ENCODE measurements around the gene LRCOL1. TPM values are rescaled to one million over a fixed set of nuclear protein-coding genes. Genes with fewer than 3 reads are reported as not detected.

Gene LRCOL1
- total RNA-seq, 1 donor = not detected

DNA sequence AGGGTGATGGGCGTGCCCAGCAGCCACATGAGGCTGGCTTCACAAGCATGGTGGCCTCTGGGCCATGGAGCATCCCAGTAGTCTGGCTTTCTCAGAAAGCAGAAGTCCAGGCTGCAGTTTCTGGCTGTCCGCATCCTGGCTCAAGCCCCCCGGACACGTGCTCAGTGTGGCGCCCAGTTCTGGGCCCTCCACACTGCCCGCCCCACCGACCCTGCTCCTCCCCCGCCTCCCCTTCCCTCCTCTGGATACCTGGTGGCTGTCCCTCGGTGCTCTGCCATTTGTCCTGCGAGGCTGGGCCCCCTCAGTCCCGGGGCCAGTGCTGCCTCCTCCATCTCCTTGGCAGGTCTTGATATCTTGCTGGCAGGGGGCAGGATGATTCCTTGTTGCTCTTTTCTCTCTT, 31.6 kb downstream of the LRCOL1 start:
- no peaks in the 10 kb centered on the region for H3K4me1 ChIP-seq (ENCODE audit: insufficient read depth, low read length)
- H3K27me3 ChIP-seq (ENCODE audit: insufficient read depth, low read length) = no peaks in the 10 kb centered on the region
- no peak overlapping the region for H3K4me3 ChIP-seq (ENCODE audit: low read length)
- no peaks in the 10 kb centered on the region for H3K9me3 ChIP-seq (ENCODE audit: low read depth, low read length)

DNA sequence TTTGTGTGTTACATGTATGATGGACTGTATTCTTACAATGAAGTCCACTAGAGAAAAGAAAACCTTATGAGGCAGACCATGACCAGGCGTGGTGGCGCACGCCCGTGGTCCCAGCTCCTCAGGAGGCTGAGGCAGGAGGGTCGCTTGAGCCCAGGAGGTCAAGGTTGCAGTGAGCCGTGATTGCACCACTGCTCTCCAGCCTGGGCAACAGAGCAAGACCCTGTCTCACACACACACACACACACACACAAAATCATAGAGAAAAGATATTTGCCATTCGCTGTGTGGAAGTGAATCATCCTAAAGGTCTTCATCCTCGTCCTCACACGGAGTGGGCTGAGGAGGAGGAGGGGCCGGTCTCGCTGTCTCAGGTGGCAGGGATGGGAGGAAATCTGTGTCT, 32.3 kb downstream of the LRCOL1 start:
- H3K9me3 ChIP-seq (ENCODE audit: low read depth, low read length) = no peaks in the 10 kb centered on the region
- H3K27me3 ChIP-seq (ENCODE audit: insufficient read depth, low read length) = no peaks in the 10 kb centered on the region
- no peaks in the 10 kb centered on the region for H3K4me1 ChIP-seq (ENCODE audit: insufficient read depth, low read length)
- H3K4me3 ChIP-seq (ENCODE audit: low read length) = no peak overlapping the region

DNA sequence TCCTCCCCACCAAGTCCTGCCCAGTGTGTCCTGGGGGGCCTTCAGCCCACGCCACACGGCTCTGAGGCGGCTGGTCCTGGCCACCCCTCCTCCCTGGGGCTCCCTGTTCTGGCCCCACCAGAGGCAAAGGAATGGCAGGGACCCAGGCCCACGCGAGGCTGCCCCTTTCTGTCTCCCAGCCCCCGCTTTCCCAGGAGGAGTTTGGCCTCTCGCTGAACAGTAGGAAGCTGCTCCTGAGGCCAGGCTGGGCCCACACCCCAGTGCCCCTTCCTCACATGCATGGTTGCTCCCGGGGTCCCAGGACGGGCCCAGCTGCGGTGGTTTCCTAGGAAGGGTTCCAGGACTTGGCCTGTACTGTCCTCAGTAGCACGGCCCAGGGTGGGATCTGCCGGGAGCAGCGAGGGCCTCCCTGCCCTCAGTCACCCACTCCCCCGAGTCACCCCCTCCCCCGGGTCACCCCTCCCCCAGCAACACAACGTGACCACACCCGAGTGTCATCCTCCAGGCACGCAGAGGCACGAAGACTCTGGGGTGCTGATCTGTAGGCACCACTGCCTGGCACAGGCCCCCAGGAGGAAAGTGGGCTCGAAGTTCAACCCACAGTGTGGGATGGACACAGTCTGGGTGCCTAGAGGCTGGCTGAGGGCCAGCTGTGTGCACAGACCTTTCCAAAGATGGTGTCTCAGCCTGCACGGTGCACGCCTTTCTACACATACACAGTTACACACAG, 33.0 kb downstream of the LRCOL1 start:
- Histone ChIP-seq H3K27me3 (ENCODE audit: insufficient read depth, low read length) (no peaks in the 10 kb centered on the region), H3K4me3 (ENCODE audit: low read length) (no peak overlapping the region), H3K9me3 (ENCODE audit: low read depth, low read length) (no peaks in the 10 kb centered on the region), H3K4me1 (ENCODE audit: insufficient read depth, low read length) (no peaks in the 10 kb centered on the region)

DNA sequence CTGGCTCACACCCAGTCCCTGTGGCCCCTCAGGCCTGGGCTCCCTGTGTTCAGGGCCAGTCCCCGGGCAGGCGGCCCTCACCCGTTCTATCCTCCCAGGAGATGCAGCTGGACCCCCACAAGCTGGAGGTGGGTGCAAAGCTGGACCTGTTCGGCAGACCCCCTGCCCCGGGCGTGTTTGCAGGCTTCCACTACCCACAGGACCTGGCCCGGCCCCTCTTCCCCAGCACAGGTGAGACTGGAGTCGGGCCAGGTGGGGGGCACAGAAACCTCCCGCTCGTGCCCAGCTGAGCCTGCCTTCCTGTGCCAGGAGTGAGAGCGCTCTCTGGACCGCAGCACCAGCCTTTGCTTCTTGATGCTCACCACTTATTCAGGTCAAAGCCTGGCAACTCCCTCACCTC, 33.7 kb downstream of the LRCOL1 start:
- H3K4me1 ChIP-seq (ENCODE audit: insufficient read depth, low read length) = no peaks in the 10 kb centered on the region
- H3K27me3 ChIP-seq (ENCODE audit: insufficient read depth, low read length) = no peaks in the 10 kb centered on the region
- no peaks in the 10 kb centered on the region for H3K9me3 ChIP-seq (ENCODE audit: low read depth, low read length)
- H3K4me3 ChIP-seq (ENCODE audit: low read length) = no peak overlapping the region

DNA sequence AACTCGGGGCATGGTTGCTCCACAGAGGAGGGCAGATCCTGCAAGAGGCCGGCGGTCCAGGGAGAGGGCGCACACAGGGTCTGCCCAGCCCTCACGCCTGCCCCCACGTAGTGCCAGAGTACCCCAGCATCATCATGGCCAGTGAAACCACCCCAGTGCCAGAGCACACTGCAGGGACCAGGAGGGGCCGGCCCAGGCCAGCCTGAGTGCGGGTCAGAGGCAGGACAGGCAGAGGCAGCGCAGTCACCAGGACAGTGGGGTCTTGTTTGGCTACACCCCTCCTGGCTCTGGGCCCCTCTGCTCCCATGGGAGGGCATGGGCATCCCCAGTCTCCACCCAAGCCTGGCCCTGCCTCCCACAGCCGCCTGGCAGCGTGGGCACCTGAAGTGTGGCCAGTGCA, 34.7 kb downstream of the LRCOL1 start:
- H3K27me3 ChIP-seq (ENCODE audit: insufficient read depth, low read length) = no peaks in the 10 kb centered on the region
- no peak overlapping the region for H3K4me3 ChIP-seq (ENCODE audit: low read length)
- H3K9me3 ChIP-seq (ENCODE audit: low read depth, low read length) = no peaks in the 10 kb centered on the region
- H3K4me1 ChIP-seq (ENCODE audit: insufficient read depth, low read length) = no peaks in the 10 kb centered on the region

DNA sequence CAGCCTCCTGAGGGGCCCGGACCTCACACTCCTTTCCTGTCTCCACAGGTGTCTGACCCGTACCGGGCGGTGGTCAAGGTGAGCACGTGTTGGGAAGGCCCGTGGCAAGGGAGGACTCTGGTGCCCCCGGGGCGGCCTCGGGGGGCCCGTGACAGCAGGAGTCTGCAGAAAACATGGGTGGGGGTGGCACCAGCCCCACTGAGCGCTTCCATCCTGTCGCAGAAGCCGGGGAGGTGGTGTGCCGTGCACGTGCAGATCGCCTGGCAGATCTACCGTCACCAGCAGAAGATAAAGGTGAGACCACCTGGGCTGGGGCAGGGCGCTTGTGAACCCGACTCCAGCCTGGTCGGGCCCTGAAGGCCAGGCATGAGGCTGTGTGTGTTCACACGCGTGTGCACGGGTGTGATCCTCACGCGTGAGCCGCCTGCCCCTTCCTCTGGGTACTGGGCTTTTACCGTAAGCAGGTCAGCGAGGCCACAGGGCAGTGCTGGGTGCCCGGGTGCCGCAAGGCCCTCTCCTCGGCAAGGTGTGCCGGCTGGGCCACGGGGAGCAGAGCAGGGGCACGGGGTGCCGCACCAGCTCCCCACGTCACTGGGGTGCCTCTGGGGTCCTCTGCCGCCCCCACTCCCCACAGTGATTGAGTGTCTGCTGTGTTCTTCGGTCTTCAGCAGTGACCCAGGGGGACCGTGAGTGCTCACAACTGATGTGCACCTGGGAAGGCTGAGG, 35.9 kb downstream of the LRCOL1 start:
- H3K9me3 ChIP-seq (ENCODE audit: low read depth, low read length) = no peaks in the 10 kb centered on the region
- no peaks in the 10 kb centered on the region for H3K27me3 ChIP-seq (ENCODE audit: insufficient read depth, low read length)
- H3K4me1 ChIP-seq (ENCODE audit: insufficient read depth, low read length) = no peaks in the 10 kb centered on the region
- H3K4me3 ChIP-seq (ENCODE audit: low read length) = no peak overlapping the region

DNA sequence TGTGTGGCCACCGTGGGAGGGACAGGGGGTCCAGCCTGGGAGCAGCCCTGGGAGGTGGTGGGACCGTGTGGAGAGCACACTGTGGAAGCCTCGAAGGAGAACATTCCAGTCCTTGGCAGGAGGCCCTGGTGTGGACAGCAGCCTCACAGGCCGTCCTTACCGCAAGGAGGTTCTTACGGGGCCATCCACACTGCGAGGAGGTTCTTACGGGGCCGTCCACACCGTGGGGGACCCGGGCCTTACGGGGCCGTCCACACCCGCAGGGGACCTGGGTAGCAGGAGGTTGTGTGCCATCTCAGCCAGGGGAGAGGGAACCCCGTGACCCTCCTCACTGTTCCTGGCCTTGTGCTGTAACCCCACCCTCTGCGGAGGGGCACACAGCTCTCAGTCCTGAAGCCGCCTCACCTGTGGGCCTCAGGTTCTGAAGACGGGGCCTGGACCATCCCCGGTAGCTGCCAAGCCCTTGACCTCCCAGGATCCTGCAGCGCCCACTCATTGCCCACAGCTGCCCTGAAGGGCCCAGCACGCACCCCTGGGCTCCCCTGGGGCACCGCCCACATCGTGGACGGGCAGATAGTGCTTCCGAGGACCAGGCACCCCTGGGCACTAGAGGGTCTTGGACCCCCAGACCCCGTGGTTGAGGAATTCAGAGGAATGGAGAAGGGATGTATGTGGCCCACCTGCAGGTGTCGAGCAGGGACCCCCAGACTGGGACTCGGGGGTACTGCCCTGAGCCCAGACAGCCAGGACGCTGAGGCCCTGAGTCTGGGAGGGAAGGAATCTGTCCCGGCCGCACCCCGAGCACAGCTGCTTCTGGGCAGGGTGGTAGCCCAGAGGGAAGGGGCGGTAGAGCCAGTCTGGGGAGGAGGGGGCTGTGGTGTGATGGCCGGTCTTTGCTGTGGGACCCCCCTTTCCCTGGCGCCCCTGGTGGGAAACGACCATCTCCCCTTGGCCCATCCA, 37.3 kb downstream of the LRCOL1 start:
- no peak overlapping the region for H3K4me3 ChIP-seq (ENCODE audit: low read length)
- H3K9me3 ChIP-seq (ENCODE audit: low read depth, low read length) = no peaks in the 10 kb centered on the region
- H3K4me1 ChIP-seq (ENCODE audit: insufficient read depth, low read length) = no peaks in the 10 kb centered on the region
- H3K27me3 ChIP-seq (ENCODE audit: insufficient read depth, low read length) = no peaks in the 10 kb centered on the region

DNA sequence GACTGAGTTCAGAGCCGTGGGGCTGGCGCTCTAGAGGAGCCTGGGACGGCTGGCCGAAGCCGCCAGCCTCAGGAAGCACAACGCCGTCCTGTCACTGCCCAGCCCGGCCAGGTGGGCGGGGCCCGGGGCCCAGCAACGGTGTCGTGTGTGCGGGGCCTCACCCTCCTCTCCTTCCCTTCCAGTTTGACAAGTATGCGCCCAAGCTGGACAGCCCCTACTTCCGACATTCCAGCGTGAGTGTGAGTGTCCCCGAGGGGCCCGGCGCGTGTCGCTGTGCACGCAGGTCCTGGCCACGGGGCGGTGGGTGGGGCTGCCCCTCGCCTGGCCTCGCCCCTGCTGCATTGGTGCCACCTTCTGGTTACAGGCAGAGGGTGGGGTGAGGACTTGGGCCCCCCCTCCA, 38.3 kb downstream of the LRCOL1 start:
- H3K9me3 ChIP-seq (ENCODE audit: low read depth, low read length) = no peaks in the 10 kb centered on the region
- H3K4me3 ChIP-seq (ENCODE audit: low read length) = no peak overlapping the region
- no peaks in the 10 kb centered on the region for H3K4me1 ChIP-seq (ENCODE audit: insufficient read depth, low read length)

DNA sequence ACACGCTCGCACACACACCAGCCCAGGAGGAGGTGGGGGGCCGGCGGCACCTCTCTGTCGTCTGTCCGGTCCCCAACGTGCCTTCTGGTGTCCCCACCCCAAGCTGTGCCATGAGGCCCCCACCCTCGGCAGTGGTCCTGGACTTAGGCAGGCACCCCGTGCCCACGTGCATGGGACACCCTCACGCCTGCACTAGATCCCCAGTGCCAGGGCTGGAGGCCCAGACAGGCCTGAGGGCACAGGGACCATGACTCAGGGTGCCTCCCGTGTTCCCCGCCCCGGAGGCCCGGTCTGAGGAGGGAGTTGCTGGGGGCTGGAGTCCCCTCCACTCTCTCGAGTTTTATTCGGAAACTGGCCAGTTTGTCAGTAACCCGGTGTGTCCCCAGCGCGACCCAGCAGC, 38.8 kb downstream of the LRCOL1 start:
- Histone ChIP-seq H3K27me3 (ENCODE audit: insufficient read depth, low read length) (no peaks in the 10 kb centered on the region), H3K4me3 (ENCODE audit: low read length) (no peak overlapping the region), H3K4me1 (ENCODE audit: insufficient read depth, low read length) (no peaks in the 10 kb centered on the region), H3K9me3 (ENCODE audit: low read depth, low read length) (no peaks in the 10 kb centered on the region)

More for the DNA sequence above, 38.3 kb downstream of the LRCOL1 start:
- H3K27me3 ChIP-seq (ENCODE audit: insufficient read depth, low read length) = no peaks in the 10 kb centered on the region

DNA sequence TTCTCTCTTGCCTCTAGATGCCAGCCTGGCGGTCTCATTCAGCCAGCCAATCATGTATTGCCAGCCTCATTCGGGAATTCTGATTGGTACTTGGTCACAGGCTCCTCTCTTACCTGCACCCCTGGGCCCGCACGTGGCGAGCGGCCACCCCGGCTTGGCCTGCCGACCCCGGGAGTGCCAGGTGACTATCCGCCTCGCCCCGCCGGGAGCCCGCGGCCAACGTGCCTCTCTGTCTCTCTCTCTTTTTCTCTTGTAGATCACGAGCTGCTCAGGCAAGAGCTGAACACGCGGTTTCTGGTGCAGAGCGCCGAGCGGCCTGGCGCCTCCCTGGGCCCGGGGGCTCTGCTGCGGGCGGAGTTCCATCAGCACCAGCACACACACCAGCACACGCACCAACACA, 39.3 kb downstream of the LRCOL1 start:
- Histone ChIP-seq H3K27me3 (ENCODE audit: insufficient read depth, low read length) (no peaks in the 10 kb centered on the region), H3K4me3 (ENCODE audit: low read length) (no peak overlapping the region), H3K9me3 (ENCODE audit: low read depth, low read length) (no peaks in the 10 kb centered on the region), H3K4me1 (ENCODE audit: insufficient read depth, low read length) (no peaks in the 10 kb centered on the region)

DNA sequence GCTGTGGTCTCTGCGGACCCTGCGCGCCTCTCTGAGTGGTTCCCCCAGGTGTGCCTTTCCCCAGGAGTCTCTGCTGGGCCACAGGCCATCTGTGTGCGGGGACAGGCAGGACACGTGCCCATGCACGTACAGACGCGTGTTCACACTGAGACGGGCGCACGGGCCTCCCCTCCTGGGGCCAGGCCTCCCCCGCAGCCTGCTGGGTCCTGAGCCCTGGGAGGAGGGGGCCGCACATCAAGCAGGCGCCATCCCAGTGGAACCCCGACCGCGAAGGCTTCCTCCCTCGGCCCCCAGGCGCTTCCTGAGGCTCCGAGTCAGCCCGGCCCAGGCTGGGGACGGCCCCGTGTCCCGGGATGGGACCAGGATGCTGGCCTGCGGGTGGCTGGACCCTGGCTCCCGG, 39.7 kb downstream of the LRCOL1 start:
- Histone ChIP-seq H3K27me3 (ENCODE audit: insufficient read depth, low read length) (no peaks in the 10 kb centered on the region), H3K9me3 (ENCODE audit: low read depth, low read length) (no peaks in the 10 kb centered on the region), H3K4me3 (ENCODE audit: low read length) (no peak overlapping the region), H3K4me1 (ENCODE audit: insufficient read depth, low read length) (no peaks in the 10 kb centered on the region)

DNA sequence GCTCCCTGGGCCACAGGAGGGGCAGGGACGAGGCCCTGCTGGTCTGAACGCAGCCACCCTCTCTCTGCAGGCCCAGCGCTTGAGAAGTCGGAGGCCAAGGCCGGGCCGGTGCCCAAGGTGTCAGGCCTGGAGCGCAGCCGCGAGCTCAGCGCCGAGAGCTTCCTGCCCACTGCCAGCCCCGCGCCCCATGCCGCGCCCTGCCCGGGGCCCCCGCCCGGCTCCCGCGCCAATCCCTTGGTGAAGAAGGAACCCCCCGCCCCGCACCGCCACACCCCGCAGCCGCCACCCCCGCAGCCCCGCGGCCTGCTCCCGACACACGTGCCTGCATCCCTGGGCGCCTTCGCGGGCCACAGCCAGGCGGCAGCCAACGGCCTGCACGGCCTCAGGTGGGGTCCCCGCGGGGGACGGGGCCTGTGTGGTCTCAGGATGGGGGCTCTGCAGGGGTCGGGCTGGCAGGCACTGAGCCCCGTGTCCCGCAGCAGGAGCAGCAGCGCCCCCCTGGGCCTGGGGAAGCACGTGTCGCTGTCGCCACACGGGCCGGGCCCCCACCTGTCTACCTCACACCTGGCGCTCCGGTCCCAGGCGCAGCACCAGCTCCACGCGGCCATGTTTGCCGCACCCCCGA, 40.4 kb downstream of the LRCOL1 start:
- Histone ChIP-seq H3K4me1 (ENCODE audit: insufficient read depth, low read length) (no peaks in the 10 kb centered on the region), H3K27me3 (ENCODE audit: insufficient read depth, low read length) (no peaks in the 10 kb centered on the region), H3K4me3 (ENCODE audit: low read length) (no peak overlapping the region), H3K9me3 (ENCODE audit: low read depth, low read length) (no peaks in the 10 kb centered on the region)

DNA sequence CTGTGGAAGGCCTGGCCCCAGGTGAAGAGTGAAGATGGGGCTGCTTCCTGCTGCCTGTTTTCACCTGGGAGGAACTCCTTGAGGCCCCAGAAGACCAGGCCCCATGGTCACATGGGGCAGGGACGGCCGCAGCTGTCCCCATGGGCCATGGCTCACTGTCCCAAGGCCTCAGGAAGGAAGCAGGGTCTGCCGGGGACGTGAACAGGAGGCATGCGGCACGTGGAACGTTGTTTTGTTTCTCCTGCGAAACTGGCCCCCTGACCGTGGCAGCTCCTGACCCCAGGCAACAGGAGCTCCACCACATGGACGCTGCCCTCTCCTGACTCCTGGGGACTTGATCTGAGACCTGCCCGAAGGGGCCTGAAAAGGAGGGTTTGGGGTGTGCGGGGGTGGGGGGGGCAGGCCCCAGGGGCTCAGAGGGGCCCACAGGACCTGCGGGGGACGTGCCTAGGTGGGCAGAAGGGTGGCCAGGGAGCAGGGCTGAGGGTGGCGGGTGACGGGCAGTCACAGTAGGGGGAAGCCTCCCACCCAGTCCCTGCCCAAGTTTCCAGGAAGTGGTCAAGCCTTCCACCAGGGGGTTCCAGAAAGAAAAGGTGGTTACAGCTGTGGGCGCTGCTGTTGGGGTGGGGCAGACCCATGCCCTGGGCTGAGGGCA, 41.4 kb downstream of the LRCOL1 start:
- Histone ChIP-seq H3K27me3 (ENCODE audit: insufficient read depth, low read length) (no peaks in the 10 kb centered on the region), H3K9me3 (ENCODE audit: low read depth, low read length) (no peaks in the 10 kb centered on the region), H3K4me3 (ENCODE audit: low read length) (no peak overlapping the region), H3K4me1 (ENCODE audit: insufficient read depth, low read length) (no peaks in the 10 kb centered on the region)

DNA sequence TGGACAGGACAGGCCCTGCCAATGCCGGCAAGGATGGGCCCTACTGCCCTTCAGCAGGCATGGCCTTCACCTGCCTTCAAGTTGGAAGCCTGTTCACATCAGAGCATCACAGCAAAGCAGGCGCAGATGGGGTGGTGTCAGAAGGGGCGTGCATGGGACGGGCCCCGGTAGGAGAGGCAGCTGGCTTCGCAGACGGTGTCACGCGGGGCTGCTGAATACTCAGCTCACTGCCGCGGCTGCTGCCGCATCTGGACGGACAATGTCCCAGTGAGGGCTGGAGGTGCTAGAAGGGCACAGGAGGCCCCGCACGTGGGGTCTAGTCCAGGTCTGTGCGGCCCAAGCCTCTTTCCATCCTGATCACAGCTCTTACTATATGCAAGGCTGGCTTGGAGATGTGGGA, 42.1 kb downstream of the LRCOL1 start:
- H3K27me3 ChIP-seq (ENCODE audit: insufficient read depth, low read length) = no peaks in the 10 kb centered on the region
- no peaks in the 10 kb centered on the region for H3K9me3 ChIP-seq (ENCODE audit: low read depth, low read length)
- H3K4me1 ChIP-seq (ENCODE audit: insufficient read depth, low read length) = no peaks in the 10 kb centered on the region
- H3K4me3 ChIP-seq (ENCODE audit: low read length) = no peak overlapping the region

Measured in mononuclear cell (primary cell).